ENCODE results near the gene BANK1. TPM values are rescaled to one million over a fixed set of nuclear protein-coding genes. Genes with fewer than 3 reads are reported as not detected.

BANK1 gene
- total RNA-seq, 1 experiment from 2014 or later, result 1.1 TPM

GRCh38 chr4:101862595-101862994, 72.1 kb downstream of the BANK1 start:
- H3K79me1 ChIP-seq (ENCODE audit: insufficient read depth, low read depth, low read length, poor library complexity, severe bottlenecking), result no peaks in the 10 kb centered on the region
- no peak overlapping the region for H2BK20ac ChIP-seq (ENCODE audit: low read depth, low read length, poor library complexity, severe bottlenecking)
- no peaks in the 10 kb centered on the region for H3K27me3 ChIP-seq (ENCODE audit: insufficient read depth, low read length)
- no peaks in the 10 kb centered on the region for H3K4me1 Mint-ChIP-seq
- H2AFZ ChIP-seq (ENCODE audit: low read length), result no peak overlapping the region
- 0 out of 7 replicates have a peak, but pooled peaks cover 0 to 2% (median 0%) of the 10 kb centered on the region in 3 experiments for H3K36me3 Mint-ChIP-seq (ENCODE audit: insufficient read depth in 1 of 3, low read depth in 3 of 3)
- no peak overlapping the region for H4K91ac ChIP-seq (ENCODE audit: insufficient read length, low read depth, low read length)
- no peak overlapping the region for H3K23ac ChIP-seq (ENCODE audit: insufficient read length, low read depth, low read length)
- H3K79me2 ChIP-seq (ENCODE audit: insufficient read depth, low read length), result no peaks in the 10 kb centered on the region
- H2BK12ac ChIP-seq (ENCODE audit: insufficient read length, low read depth, low read length), result no peak overlapping the region
- H2BK5ac ChIP-seq (ENCODE audit: insufficient read length, low read length), result no peak overlapping the region
- H2BK120ac ChIP-seq (ENCODE audit: low read depth, low read length, poor library complexity, severe bottlenecking), result no peak overlapping the region
- no peak overlapping the region for H3K27ac ChIP-seq (ENCODE audit: insufficient read length, low read depth, low read length)
- no peak overlapping the region for H2BK15ac ChIP-seq (ENCODE audit: low read depth, low read length)
- H4K20me1 ChIP-seq (ENCODE audit: control insufficient read depth, insufficient read depth, insufficient read length), result no peaks in the 10 kb centered on the region
- no peak overlapping the region for H3K56ac ChIP-seq (ENCODE audit: insufficient read length, low read depth, low read length)
- H3K4me2 ChIP-seq (ENCODE audit: insufficient read depth, insufficient read length, low read length), result no peak overlapping the region
- no peaks in the 10 kb centered on the region for H3K9me3 ChIP-seq (ENCODE audit: control insufficient read depth, low read depth, low read length)
- H2AK5ac ChIP-seq (ENCODE audit: insufficient read length, low read length), result no peak overlapping the region
- no peak for DNase-seq
- H3K4ac ChIP-seq (ENCODE audit: low read depth, low read length), result no peak overlapping the region
- TF ChIP-seq, protein P1, sequence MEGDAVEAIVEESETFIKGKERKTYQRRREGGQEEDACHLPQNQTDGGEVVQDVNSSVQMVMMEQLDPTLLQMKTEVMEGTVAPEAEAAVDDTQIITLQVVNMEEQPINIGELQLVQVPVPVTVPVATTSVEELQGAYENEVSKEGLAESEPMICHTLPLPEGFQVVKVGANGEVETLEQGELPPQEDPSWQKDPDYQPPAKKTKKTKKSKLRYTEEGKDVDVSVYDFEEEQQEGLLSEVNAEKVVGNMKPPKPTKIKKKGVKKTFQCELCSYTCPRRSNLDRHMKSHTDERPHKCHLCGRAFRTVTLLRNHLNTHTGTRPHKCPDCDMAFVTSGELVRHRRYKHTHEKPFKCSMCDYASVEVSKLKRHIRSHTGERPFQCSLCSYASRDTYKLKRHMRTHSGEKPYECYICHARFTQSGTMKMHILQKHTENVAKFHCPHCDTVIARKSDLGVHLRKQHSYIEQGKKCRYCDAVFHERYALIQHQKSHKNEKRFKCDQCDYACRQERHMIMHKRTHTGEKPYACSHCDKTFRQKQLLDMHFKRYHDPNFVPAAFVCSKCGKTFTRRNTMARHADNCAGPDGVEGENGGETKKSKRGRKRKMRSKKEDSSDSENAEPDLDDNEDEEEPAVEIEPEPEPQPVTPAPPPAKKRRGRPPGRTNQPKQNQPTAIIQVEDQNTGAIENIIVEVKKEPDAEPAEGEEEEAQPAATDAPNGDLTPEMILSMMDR (conservative IDR thresholded peaks at IDR 0.05), result no peak
- peaks cover 0 to 2% of the 10 kb centered on the region in 2 experiments; a peak in 1 of 5 replicates for H3K9me3 Mint-ChIP-seq
- H3K23me2 ChIP-seq (ENCODE audit: insufficient read length, low read depth, low read length, poor library complexity, severe bottlenecking), result no peaks in the 10 kb centered on the region
- no peak overlapping the region for H3T11ph ChIP-seq (ENCODE audit: low read length)
- no peak overlapping the region for H3K14ac ChIP-seq (ENCODE audit: insufficient read depth, low read length)
- H4K5ac ChIP-seq (ENCODE audit: insufficient read length, low read depth, low read length), result no peak overlapping the region
- no peak overlapping the region for H3K9ac ChIP-seq (ENCODE audit: extremely low read depth, insufficient read length, low read length)
- H3K27me3 Mint-ChIP-seq (ENCODE audit: low read depth), result no peaks in the 10 kb centered on the region
- H4K8ac ChIP-seq (replicated peaks; ENCODE audit: insufficient read length, low read depth, low read length), result no peak overlapping the region
- no peaks in the 10 kb centered on the region for H3K4me1 ChIP-seq (ENCODE audit: insufficient read depth, low read length)
- WGBS (ENCODE audit: extremely low coverage, insufficient read length, low lambda C conversion rate), result no CpG with 5 or more reads among the region's 2 CpGs
- H3K27ac Mint-ChIP-seq, result no peak overlapping the region
- H3K4me3 Mint-ChIP-seq, result no peak overlapping the region
- no peak overlapping the region for H3K18ac ChIP-seq (ENCODE audit: insufficient read length, low read depth, low read length)

Measured in H9 (cell line).